Measurements from ENCODE around the gene CENPS. TPM values are rescaled to one million over a fixed set of nuclear protein-coding genes. Genes with fewer than 3 reads are reported as not detected.

CENPS gene
- total and polyA plus RNA-seq, 7 donors: 2.8 to 22.2 (median 15.0) TPM

GRCh38 chr1:10449751-10450150 is 19.5 kb downstream of the CENPS start, which contains the start of gene CORT:
CORT (plus strand) TSS chr1:10450031; CDS start chr1:10450224, 193 bp downstream.
- TF ChIP-seq CTCF (IDR thresholded peaks at IDR 0.05): no peak
- no peak for TF ChIP-seq EP300 (IDR thresholded peaks at IDR 0.05)
- no peak for TF ChIP-seq POLR2A (IDR thresholded peaks at IDR 0.05)
- TF ChIP-seq POLR2AphosphoS5 (IDR thresholded peaks at IDR 0.05): no peak
- Histone ChIP-seq H3K27ac (no peak within 1 kb of the TSS), H3K27me3 (peaks cover 0 to 32% (median 14%) of the 10 kb centered on the region in 3 donors), H3K9me3 (no peaks in the 10 kb centered on the region), H3K4me1 (peaks cover 0 to 12% (median 3%) of the 10 kb centered on the region in 4 donors), H3K36me3 (no peaks in the 10 kb centered on the region), H3K4me3 (no peak within 1 kb of the TSS)
- WGBS, 2 donors: 89 to 93% methylated on average over 10 of the region's 10 CpGs
- intact Hi-C loops (cut with DNase I): no loop called here
- DNase-seq: no peak

- no peak overlapping the region for H3K27ac ChIP-seq
- TF ChIP-seq CTCF (IDR thresholded peaks at IDR 0.05) (no peak), POLR2A (IDR thresholded peaks at IDR 0.05) (no peak), POLR2AphosphoS5 (IDR thresholded peaks at IDR 0.05) (no peak), EP300 (IDR thresholded peaks at IDR 0.05) (no peak)
- intact Hi-C loops (cut with DNase I): no loop called here
- no peaks in the 10 kb centered on the region for H3K36me3 ChIP-seq
- H3K4me1 ChIP-seq: peaks cover 0 to 12% (median 3%) of the 10 kb centered on the region in 4 donors
- H3K4me3 ChIP-seq: no peak overlapping the region
- H3K27me3 ChIP-seq: peaks cover 0 to 32% (median 14%) of the 10 kb centered on the region in 3 donors
- H3K9me3 ChIP-seq: no peaks in the 10 kb centered on the region
- no peak for DNase-seq
- 86 to 88% methylated on average over 21 of the region's 21 CpGs for WGBS, 2 donors
These were observed 20.1 kb downstream of the CENPS start for GRCh38 chr1:10450156-10450814.

GRCh38 chr1:10450836-10451235 is 20.6 kb downstream of the CENPS start:
- intact Hi-C loops (cut with DNase I): no loop called here
- TF ChIP-seq POLR2A (IDR thresholded peaks at IDR 0.05) (no peak), EP300 (IDR thresholded peaks at IDR 0.05) (no peak), CTCF (IDR thresholded peaks at IDR 0.05) (no peak), POLR2AphosphoS5 (IDR thresholded peaks at IDR 0.05) (no peak)
- DNase-seq: no peak
- Histone ChIP-seq H3K27ac (no peak overlapping the region), H3K27me3 (peaks cover 0 to 32% (median 14%) of the 10 kb centered on the region in 3 donors), H3K4me3 (no peak overlapping the region), H3K36me3 (no peaks in the 10 kb centered on the region), H3K4me1 (peaks cover 0 to 12% (median 3%) of the 10 kb centered on the region in 4 donors), H3K9me3 (no peaks in the 10 kb centered on the region)
- WGBS, 2 donors: 55 to 64% methylated on average over 6 of the region's 6 CpGs

- intact Hi-C loops (cut with DNase I): no loop called here
- no peaks in the 10 kb centered on the region for H3K9me3 ChIP-seq
- TF ChIP-seq CTCF (IDR thresholded peaks at IDR 0.05) (no peak), POLR2AphosphoS5 (IDR thresholded peaks at IDR 0.05) (no peak), EP300 (IDR thresholded peaks at IDR 0.05) (no peak), POLR2A (IDR thresholded peaks at IDR 0.05) (no peak)
- no peak overlapping the region for H3K27ac ChIP-seq
- H3K4me3 ChIP-seq: no peak overlapping the region
- peaks cover 0 to 32% (median 14%) of the 10 kb centered on the region in 3 donors for H3K27me3 ChIP-seq
- no peaks in the 10 kb centered on the region for H3K36me3 ChIP-seq
- 25 to 30% methylated on average over 10 of the region's 10 CpGs for WGBS, 2 donors
- DNase-seq: no peak
- peaks cover 0 to 12% (median 3%) of the 10 kb centered on the region in 4 donors for H3K4me1 ChIP-seq
These were observed 21.1 kb downstream of the CENPS start for GRCh38 chr1:10451287-10451686.
